ENCODE measurements around the gene CHEK1.
A peak's percentile ranks its signal among the peaks of the same experiment; 100 is the strongest.

The CHEK1 gene

GRCh38 chr11:125625630-125626287, 796 bp downstream of the CHEK1 start:
- FAIRE-seq (no peak), DNase-seq (ENCODE audit: low spot score) (peak; percentile 79)

DNA sequence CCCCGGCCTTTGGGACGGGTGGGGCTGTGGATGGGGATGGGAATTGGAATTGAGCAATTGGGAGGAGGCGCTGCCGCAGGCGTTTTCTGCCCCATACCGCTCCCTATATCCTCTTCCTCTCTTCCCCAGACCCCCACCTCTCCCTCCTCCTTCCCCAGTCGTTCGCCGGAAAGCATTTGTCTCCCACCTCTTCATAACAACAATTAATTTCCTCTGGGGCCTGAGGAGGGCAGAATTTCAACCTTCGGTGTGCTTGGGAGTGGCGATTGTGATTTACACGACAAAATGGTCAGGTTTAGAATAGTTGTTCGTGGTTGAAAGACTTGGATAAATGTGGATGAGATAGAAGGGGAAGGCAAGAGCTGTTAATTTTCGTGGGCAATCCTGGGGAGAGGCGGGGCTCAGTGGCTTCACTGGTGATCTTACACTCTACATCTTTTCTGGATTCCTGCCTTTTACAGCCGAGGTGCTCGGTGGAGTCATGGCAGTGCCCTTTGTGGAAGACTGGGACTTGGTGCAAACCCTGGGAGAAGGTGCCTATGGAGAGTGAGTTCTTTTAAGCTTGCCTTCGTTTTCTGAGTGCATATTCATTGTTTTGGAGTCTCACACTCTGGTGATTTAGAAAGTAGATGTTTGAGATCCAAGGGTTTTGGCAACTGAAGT, 1.5 kb downstream of the CHEK1 start:
- no peak for FAIRE-seq
- DNase-seq (ENCODE audit: low spot score): no peak

DNA sequence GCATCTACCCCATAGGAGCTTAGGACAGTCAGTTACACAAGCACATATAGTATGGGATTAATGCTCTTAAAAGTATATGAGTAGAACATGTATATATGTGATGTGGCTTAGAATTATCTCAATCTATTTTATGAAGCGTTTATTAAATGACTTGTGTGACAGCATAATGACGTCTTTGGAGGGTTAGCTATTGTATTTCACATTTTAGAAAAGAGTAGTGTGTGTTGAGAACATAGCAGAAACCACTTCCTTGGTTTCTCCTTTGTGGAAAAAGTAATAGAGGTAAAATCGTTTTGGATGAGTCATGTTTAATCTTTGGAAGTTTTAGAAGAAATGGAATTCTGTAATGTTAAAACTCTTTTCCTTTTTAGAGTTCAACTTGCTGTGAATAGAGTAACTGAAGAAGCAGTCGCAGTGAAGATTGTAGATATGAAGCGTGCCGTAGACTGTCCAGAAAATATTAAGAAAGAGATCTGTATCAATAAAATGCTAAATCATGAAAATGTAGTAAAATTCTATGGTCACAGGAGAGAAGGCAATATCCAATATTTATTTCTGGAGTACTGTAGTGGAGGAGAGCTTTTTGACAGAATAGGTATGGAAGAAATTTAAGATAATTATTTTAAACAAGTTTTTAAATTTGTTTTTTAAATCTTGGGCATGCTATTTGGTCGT, 2.4 kb downstream of the CHEK1 start:
- no peak for FAIRE-seq

DNA sequence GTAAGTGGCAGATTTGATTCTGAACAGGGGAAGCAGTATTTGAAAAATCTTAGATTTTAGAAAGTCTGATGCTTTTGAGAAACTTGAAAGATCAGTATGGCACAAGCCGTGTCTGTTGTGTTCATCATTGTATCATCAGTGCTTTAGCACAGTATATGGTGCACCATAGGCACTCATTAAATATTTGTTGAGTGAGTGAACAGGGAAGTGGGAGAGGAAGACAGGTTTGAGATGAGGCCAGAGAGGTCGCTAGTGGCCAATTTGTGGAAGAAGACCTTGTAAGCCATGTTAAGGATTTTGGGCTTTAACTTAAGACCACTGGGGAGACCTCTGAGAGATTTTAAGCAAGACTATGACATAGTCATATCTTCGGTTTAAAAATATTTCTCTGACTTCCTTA, 12.9 kb downstream of the CHEK1 start:
- DNase-seq (ENCODE audit: low spot score): no peak

More for the DNA sequence above, 2.4 kb downstream of the CHEK1 start:
- no peak for DNase-seq (ENCODE audit: low spot score)

GRCh38 chr11:125638315-125638714, 13.4 kb downstream of the CHEK1 start:
- FAIRE-seq (no peak), DNase-seq (ENCODE audit: low spot score) (no peak)

More for the DNA sequence above, 12.9 kb downstream of the CHEK1 start:
- FAIRE-seq: no peak

DNA sequence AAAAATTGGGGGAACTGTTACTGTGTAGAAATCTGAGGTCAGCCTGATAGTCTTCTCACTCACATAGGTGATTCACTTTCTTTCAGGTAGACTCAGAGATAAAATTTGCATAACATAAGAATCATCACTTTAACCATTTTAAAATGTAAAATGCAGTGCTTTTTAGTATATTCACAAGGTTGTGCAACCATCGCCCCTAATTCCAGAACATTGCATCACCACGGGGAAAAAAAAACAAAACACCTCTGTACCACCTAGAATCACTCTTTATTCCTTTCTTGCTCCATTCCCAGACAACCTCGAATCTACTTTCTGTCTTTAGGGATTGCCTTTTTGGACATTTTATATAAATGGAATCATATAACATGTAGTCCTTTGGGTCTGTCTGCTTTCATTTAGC, 20.9 kb downstream of the CHEK1 start:
- DNase-seq (ENCODE audit: low spot score): no peak
- no peak for FAIRE-seq

GRCh38 chr11:125649465-125650166, 24.7 kb downstream of the CHEK1 start:
- DNase-seq (ENCODE audit: low spot score) (no peak), FAIRE-seq (no peak)

DNA sequence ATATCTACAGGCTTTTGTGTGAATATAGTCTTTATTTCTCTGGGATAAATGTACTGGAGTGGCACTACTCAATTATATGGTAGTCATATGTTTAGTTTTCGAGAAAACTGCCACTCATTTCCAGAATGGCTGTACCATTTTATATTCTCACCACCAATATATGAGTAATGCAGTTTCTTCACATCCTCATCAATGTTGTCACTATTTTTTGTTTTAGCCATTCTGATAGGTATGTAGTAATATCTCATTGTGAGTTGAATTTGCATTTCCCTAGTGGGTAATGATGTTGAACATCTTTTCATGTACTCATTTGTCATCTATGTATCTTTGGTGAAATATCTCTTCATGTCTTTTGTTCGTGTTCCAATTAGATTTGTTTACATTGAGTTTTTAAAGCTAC, 37.7 kb downstream of the CHEK1 start:
- no peak for DNase-seq (ENCODE audit: low spot score)
- FAIRE-seq: no peak

DNA sequence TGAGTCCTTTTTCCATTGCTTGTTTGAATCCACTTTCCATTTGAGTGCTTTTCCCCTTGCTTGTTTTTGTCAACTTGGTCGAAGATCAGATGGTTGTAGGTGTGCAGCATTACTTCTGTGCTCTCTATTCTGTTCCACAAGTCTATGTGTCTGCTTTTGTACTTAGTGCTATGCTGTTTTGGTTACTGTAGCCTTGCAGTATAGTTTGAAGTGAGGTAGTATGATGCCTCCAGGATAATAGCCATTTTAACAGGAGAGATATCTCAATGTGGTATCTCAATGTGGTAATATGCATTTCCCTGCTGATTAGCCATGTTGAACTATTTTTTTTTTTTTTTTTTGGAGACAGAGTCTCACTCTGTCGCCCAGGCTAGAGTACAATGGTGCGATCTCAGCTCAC, 38.9 kb downstream of the CHEK1 start:
- no peak for FAIRE-seq
- DNase-seq (ENCODE audit: low spot score): no peak

DNA sequence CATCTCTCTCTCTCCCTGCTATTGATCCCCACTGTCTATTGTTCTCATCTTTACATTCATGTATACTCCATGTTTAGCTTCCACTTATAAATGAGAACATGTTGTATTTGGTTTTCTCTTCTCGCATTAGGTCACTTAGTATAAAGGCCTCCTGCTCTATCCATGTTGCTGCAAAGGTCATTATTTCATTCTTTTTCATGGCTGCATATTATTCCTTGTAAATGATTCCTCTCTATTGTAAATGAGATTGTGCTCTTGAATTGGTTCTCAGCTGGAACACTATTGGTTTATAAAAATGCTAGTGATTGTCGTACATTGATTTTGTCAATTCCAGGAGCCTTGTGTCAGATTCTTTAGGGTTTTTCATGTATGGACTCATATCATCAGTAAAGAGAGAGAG, 42.2 kb downstream of the CHEK1 start:
- FAIRE-seq: no peak
- no peak for DNase-seq (ENCODE audit: low spot score)

GRCh38 chr11:125670172-125670571, 45.2 kb downstream of the CHEK1 start:
- FAIRE-seq (no peak), DNase-seq (ENCODE audit: low spot score) (no peak)

- DNase-seq (ENCODE audit: low spot score): no peak
- no peak for FAIRE-seq
These were observed 46.6 kb downstream of the CHEK1 start for GRCh38 chr11:125671561-125671960.

DNA sequence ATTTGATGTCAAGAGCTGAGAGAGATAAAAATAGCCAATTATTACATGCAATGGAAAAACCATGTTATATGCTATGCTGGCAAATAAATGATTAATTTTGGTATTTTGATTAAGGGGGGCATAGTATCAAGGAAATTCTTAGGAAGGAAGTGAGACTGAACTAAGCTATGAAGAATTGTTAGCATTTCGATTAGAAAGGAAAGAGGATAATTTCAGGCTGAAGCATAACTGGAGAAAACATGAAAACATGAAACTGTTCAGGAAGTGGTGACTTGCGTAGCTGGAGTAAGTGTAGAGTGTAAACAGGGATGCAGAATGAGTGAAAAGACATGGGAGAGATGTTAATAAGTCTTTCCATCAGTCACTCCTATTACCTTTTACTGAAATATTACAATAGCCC, 49.2 kb downstream of the CHEK1 start:
- DNase-seq (ENCODE audit: low spot score): no peak
- FAIRE-seq: no peak

DNA sequence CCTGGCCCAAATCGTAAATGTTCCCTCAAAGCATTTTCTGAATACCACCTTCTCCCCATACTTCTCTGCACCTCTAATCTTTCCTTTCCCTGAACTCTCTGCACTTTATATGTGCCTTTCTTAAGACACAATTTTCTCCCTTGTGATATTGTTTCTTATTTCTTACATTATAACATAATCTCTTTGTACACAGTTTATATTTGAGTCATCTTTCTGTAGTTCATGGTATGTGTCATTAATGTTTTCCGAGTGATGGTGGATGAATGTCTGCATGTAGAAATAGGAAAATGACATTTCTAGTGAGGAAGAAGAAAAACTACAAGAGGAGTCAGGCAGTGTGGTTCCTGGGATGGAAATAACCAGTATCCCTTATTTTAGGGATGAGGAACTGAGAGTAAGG, 50.2 kb downstream of the CHEK1 start:
- DNase-seq (ENCODE audit: low spot score): no peak
- no peak for FAIRE-seq

DNA sequence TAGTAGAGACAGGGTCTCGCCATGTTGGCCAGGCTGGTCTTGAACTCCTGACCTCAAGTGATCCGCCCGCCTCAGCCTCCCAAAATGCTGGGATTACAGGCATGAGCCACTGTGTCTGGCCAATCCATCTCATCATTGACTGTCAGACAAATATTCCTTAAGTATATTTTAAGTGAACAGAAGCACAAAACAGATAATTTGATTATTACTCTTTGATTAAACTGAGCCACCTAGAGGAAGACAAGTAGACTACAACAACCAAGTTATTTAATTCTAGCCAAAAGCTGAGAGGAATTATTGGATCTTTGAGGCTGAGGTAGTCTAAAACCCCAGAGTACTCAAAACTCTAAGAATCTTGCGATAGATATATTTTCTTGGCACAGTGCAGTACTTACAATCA, 54.4 kb downstream of the CHEK1 start:
- FAIRE-seq: no peak
- DNase-seq (ENCODE audit: low spot score): no peak

DNA sequence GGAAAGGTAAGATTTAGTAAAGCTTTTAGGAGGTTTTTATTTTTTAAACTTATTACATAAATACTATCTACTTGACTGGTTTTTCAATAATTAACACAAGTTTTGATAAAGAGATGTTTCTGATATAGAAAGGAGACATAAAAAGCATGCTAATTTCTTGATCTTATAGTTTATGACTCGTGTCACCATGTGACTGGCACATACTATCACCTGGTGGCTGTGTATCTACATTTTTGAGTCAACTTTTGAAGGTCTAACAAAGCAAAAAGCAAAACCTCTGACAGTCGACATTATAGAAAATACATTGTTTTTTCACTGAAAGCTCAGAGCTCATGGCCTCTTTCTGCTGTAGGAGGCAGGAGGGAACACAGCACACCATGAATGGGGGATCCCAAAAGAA, 54.9 kb downstream of the CHEK1 start:
- DNase-seq (ENCODE audit: low spot score) (no peak), FAIRE-seq (no peak)

DNA sequence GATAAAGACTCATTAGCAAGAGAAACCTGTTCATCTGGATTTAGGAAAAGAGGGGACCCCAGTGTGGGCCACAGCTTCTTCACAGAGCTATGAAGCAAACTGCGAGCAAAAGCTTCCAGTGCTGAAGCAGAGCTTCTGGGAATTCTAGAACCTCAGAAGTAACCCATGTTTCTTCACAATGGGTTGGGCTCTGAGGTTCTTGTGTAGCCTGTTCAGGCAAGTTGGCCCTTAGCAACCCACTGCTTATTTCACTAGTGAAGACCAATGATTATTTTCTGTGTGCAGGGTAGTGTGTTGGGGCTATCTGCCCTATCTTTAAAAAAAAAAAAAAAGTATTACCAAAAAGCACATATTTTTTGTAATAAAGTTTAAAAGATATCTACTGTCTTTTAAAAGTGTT, 55.8 kb downstream of the CHEK1 start, which contains the start of gene ACRV1:
ACRV1 (minus strand) TSS at position 101 of the 400 bp plus-strand sequence; CDS start at position 34, 67 bp downstream.
- FAIRE-seq: no peak
- no peak for DNase-seq (ENCODE audit: low spot score)

- DNase-seq (ENCODE audit: low spot score) (no peak), FAIRE-seq (no peak)
These were observed 60.3 kb downstream of the CHEK1 start for GRCh38 chr11:125685228-125685627.

DNA sequence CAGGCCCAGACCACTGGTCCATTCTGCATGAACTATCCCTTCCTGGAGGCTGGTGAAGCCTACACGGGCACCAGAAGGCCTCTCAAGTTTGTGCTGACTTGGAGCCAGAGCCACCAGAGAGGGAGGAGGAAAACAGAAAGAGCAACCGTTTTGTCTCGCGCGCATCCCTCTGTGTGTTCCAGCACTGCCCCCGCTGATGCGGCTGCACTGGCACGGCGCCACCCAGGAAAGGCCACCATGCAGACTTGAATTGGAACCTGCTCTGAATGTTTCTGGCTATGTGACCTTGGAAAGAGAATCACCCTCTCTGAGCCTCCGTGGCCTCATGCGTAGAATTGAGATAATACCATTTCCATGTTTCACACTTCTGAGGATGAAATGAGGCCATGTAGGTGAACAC, 63.1 kb downstream of the CHEK1 start:
- FAIRE-seq (no peak), DNase-seq (ENCODE audit: low spot score) (no peak)

DNA sequence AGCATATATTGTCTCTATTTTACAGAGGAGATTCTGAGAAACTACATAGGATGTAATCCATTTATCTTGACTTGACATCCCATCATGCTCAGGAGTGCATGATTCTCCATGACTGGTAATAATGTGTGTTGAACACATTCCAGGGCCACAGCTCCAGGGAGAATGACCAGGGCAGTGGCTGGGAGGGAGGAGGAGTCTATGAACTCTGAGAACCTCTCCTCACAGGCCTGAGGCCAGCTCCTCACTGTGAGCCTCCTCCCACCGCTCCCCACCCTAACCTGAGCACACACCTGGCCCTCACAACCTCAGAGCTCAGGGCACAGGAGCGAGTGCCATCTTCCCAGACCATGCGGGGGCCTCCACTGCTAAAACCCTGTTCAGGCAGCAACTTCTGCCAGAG, 63.7 kb downstream of the CHEK1 start:
- FAIRE-seq (no peak), DNase-seq (ENCODE audit: low spot score) (no peak)

GRCh38 chr11:125689274-125689859, 64.4 kb downstream of the CHEK1 start:
- DNase-seq (ENCODE audit: low spot score) (no peak), FAIRE-seq (no peak)

DNA sequence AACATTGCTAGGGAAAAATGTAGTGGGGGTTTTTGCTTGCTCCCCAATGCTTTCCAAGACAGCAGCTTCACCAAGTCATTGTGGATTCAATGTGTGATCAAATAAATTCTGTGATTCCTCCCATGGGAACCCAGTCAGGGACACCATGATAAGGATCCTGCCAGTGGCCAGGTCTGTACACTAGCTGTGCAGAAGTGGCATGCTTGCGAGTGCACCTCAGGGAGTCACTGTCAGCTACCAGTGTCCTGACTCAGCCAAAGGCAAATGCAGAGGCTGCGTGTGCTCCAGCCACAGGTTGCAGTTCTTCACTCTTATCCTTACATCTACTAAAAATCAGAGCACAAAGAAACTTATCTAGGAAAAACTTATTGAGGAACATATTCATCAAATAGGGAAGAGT, 65.0 kb downstream of the CHEK1 start:
- DNase-seq (ENCODE audit: low spot score) (no peak), FAIRE-seq (no peak)

All from urothelium cell line (cell line).